ENCODE results near the gene RUVBL2. TPM values are rescaled to one million over a fixed set of nuclear protein-coding genes. Genes with fewer than 3 reads are reported as not detected.

RUVBL2 gene
- total RNA-seq, 1 donor from 2014 or later, result 125 TPM

- no peak overlapping the region for H3K27ac Mint-ChIP-seq (ENCODE audit: unreplicated experiment)
- peaks cover 8% of the 10 kb centered on the region for H3K36me3 Mint-ChIP-seq (ENCODE audit: low read depth)
- no peaks in the 10 kb centered on the region for H3K27me3 Mint-ChIP-seq (ENCODE audit: low read depth)
- TF ChIP-seq, protein P1, sequence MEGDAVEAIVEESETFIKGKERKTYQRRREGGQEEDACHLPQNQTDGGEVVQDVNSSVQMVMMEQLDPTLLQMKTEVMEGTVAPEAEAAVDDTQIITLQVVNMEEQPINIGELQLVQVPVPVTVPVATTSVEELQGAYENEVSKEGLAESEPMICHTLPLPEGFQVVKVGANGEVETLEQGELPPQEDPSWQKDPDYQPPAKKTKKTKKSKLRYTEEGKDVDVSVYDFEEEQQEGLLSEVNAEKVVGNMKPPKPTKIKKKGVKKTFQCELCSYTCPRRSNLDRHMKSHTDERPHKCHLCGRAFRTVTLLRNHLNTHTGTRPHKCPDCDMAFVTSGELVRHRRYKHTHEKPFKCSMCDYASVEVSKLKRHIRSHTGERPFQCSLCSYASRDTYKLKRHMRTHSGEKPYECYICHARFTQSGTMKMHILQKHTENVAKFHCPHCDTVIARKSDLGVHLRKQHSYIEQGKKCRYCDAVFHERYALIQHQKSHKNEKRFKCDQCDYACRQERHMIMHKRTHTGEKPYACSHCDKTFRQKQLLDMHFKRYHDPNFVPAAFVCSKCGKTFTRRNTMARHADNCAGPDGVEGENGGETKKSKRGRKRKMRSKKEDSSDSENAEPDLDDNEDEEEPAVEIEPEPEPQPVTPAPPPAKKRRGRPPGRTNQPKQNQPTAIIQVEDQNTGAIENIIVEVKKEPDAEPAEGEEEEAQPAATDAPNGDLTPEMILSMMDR (conservative IDR thresholded peaks at IDR 0.05), result no peak
- H3K4me1 Mint-ChIP-seq, result peaks cover 13% of the 10 kb centered on the region
- H3K9me3 Mint-ChIP-seq, result no peaks in the 10 kb centered on the region
- no peak for DNase-seq (ENCODE audit: low read depth, low spot score)
- H3K4me3 Mint-ChIP-seq, result no peak overlapping the region
These were observed 6.4 kb upstream of the RUVBL2 start for GRCh38 chr19:48987323-48987722.

- Mint-ChIP-seq H3K27me3 (ENCODE audit: low read depth) (no peaks in the 10 kb centered on the region), H3K36me3 (ENCODE audit: low read depth) (peaks cover 7% of the 10 kb centered on the region), H3K9me3 (no peaks in the 10 kb centered on the region), H3K4me3 (peak overlapping the region; percentile 7), H3K4me1 (peaks cover 19% of the 10 kb centered on the region), H3K27ac (ENCODE audit: unreplicated experiment) (peak overlapping the region; percentile 25)
- TF ChIP-seq, protein P1 (conservative IDR thresholded peaks at IDR 0.05), result no peak
- no peak for DNase-seq (ENCODE audit: low read depth, low spot score)
These were observed 5.4 kb upstream of the RUVBL2 start for GRCh38 chr19:48988286-48988685.

GRCh38 chr19:48988860-48989259, 4.8 kb upstream of the RUVBL2 start:
- peak overlapping the region; percentile 7 for H3K4me3 Mint-ChIP-seq
- H3K27ac Mint-ChIP-seq (ENCODE audit: unreplicated experiment), result no peak overlapping the region
- H3K36me3 Mint-ChIP-seq (ENCODE audit: low read depth), result peaks cover 4% of the 10 kb centered on the region
- no peak for DNase-seq (ENCODE audit: low read depth, low spot score)
- TF ChIP-seq, protein P1 (conservative IDR thresholded peaks at IDR 0.05), result no peak
- peaks cover 24% of the 10 kb centered on the region for H3K4me1 Mint-ChIP-seq
- H3K9me3 Mint-ChIP-seq, result no peaks in the 10 kb centered on the region
- no peaks in the 10 kb centered on the region for H3K27me3 Mint-ChIP-seq (ENCODE audit: low read depth)

DNA sequence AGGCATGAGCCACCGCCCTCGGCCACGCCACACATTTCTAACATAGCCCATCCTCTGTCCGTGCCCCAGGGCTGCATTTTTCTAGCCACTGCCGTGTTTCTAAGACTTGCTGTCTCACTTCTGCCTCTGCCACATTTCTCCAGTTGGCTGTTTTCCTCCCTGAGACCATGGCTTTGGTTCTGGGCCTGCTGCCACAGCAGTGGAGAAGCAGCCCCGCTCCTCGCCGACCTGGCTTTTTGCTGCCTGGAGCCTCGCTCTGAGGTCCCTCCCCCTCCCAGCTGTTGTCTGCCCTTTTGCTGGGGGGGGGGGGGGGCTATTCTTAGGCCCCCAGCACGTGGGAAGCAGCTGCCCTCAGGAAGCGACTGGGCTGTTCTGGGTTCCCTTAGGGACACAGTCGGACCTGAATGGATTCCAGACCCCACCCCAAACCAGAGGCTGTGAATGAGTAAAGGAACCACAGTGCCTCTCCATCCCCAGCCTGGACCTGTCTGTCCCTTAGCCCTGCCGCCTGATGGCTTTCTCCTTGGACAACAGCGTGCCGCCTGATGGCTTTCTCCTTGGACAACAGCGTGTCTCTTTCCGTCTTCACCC, 3.9 kb upstream of the RUVBL2 start:
- no peak for DNase-seq (ENCODE audit: low read depth, low spot score)
- Mint-ChIP-seq H3K27ac (ENCODE audit: unreplicated experiment) (peak overlapping the region; percentile 48), H3K9me3 (no peaks in the 10 kb centered on the region), H3K4me1 (peaks cover 32% of the 10 kb centered on the region), H3K36me3 (ENCODE audit: low read depth) (peaks cover 4% of the 10 kb centered on the region), H3K4me3 (no peak overlapping the region), H3K27me3 (ENCODE audit: low read depth) (no peaks in the 10 kb centered on the region)
- TF ChIP-seq, protein P1 (conservative IDR thresholded peaks at IDR 0.05), result no peak

- H3K27ac Mint-ChIP-seq (ENCODE audit: unreplicated experiment), result peak overlapping the region; percentile 48
- H3K4me3 Mint-ChIP-seq, result peak overlapping the region; percentile 11
- H3K4me1 Mint-ChIP-seq, result peaks cover 38% of the 10 kb centered on the region
- TF ChIP-seq, protein P1 (conservative IDR thresholded peaks at IDR 0.05), result no peak
- H3K9me3 Mint-ChIP-seq, result no peaks in the 10 kb centered on the region
- no peaks in the 10 kb centered on the region for H3K27me3 Mint-ChIP-seq (ENCODE audit: low read depth)
- no peak for DNase-seq (ENCODE audit: low read depth, low spot score)
- peaks cover 4% of the 10 kb centered on the region for H3K36me3 Mint-ChIP-seq (ENCODE audit: low read depth)
These were observed 3.3 kb upstream of the RUVBL2 start for GRCh38 chr19:48990400-48990799.
